ENCODE results near the gene PFN4.
A peak's percentile ranks its signal among the peaks of the same experiment; 100 is the strongest.

Gene PFN4

GRCh38 chr2:24104906-24105305 is 18.2 kb downstream of the PFN4 start:
- Histone ChIP-seq H3K4me2 (ENCODE audit: low read length) (peak overlapping the region; percentile 44), H4K20me1 (ENCODE audit: control insufficient read depth, insufficient read depth, low read depth, low read length) (no peaks in the 10 kb centered on the region), H3K9me2 (replicated peaks; ENCODE audit: control insufficient read depth, low read length) (no peaks in the 10 kb centered on the region), H3K9me3 (ENCODE audit: control insufficient read depth, insufficient read depth, low read length) (0 out of 2 replicates have a peak, but pooled peaks cover 4% of the 10 kb centered on the region), H3K4me3 (ENCODE audit: low read length) (peak overlapping the region; percentile 18; the same call in 1 of the 2 replicates), H3K4me1 (ENCODE audit: control insufficient read depth, low read length) (peaks cover 22% of the 10 kb centered on the region), H3K36me3 (ENCODE audit: control insufficient read depth, low read length) (no peaks in the 10 kb centered on the region), H3K27me3 (ENCODE audit: control insufficient read depth, low read length) (no peaks in the 10 kb centered on the region), H3K79me2 (ENCODE audit: control insufficient read depth, low read length) (no peaks in the 10 kb centered on the region), H3K27ac (ENCODE audit: low read depth, low read length) (no peak overlapping the region), H3F3A (ENCODE audit: control insufficient read depth, insufficient read depth) (no peaks in the 10 kb centered on the region)
- TF ChIP-seq CTCF (IDR thresholded peaks at IDR 0.05; ENCODE audit: low read depth, low read length, poor library complexity, severe bottlenecking), result no peak
- no peak for TF ChIP-seq EZH2phosphoT487 (IDR thresholded peaks at IDR 0.05; ENCODE audit: borderline replicate concordance, low read length)

- Histone ChIP-seq H3F3A (ENCODE audit: control insufficient read depth, insufficient read depth) (no peaks in the 10 kb centered on the region), H3K9me3 (ENCODE audit: control insufficient read depth, insufficient read depth, low read length) (0 out of 2 replicates have a peak, but pooled peaks cover 4% of the 10 kb centered on the region), H3K27ac (ENCODE audit: low read depth, low read length) (no peak overlapping the region), H3K27me3 (ENCODE audit: control insufficient read depth, low read length) (no peaks in the 10 kb centered on the region), H3K36me3 (ENCODE audit: control insufficient read depth, low read length) (no peaks in the 10 kb centered on the region), H4K20me1 (ENCODE audit: control insufficient read depth, insufficient read depth, low read depth, low read length) (no peaks in the 10 kb centered on the region), H3K4me2 (ENCODE audit: low read length) (peak overlapping the region; percentile 44), H3K9me2 (replicated peaks; ENCODE audit: control insufficient read depth, low read length) (no peaks in the 10 kb centered on the region), H3K4me3 (ENCODE audit: low read length) (peak overlapping the region; percentile 18; the same call in 1 of the 2 replicates), H3K4me1 (ENCODE audit: control insufficient read depth, low read length) (peaks cover 22% of the 10 kb centered on the region), H3K79me2 (ENCODE audit: control insufficient read depth, low read length) (no peaks in the 10 kb centered on the region)
- no peak for TF ChIP-seq CTCF (IDR thresholded peaks at IDR 0.05; ENCODE audit: low read depth, low read length, poor library complexity, severe bottlenecking)
- TF ChIP-seq EZH2phosphoT487 (IDR thresholded peaks at IDR 0.05; ENCODE audit: borderline replicate concordance, low read length), result no peak
Measured at GRCh38 chr2:24104110-24104650, 19.0 kb downstream of the PFN4 start.

GRCh38 chr2:24102677-24103076 is 20.5 kb downstream of the PFN4 start:
- Histone ChIP-seq H3K9me3 (ENCODE audit: control insufficient read depth, insufficient read depth, low read length) (0 out of 2 replicates have a peak, but pooled peaks cover 4% of the 10 kb centered on the region), H3K9me2 (replicated peaks; ENCODE audit: control insufficient read depth, low read length) (no peaks in the 10 kb centered on the region), H3K27ac (ENCODE audit: low read depth, low read length) (no peak overlapping the region), H3K79me2 (ENCODE audit: control insufficient read depth, low read length) (no peaks in the 10 kb centered on the region), H4K20me1 (ENCODE audit: control insufficient read depth, insufficient read depth, low read depth, low read length) (no peaks in the 10 kb centered on the region), H3F3A (ENCODE audit: control insufficient read depth, insufficient read depth) (no peaks in the 10 kb centered on the region), H3K36me3 (ENCODE audit: control insufficient read depth, low read length) (no peaks in the 10 kb centered on the region), H3K4me3 (ENCODE audit: low read length) (no peak overlapping the region), H3K27me3 (ENCODE audit: control insufficient read depth, low read length) (no peaks in the 10 kb centered on the region), H3K4me1 (ENCODE audit: control insufficient read depth, low read length) (peaks cover 22% of the 10 kb centered on the region), H3K4me2 (ENCODE audit: low read length) (no peak overlapping the region)
- TF ChIP-seq EZH2phosphoT487 (IDR thresholded peaks at IDR 0.05; ENCODE audit: borderline replicate concordance, low read length), result no peak
- TF ChIP-seq CTCF (IDR thresholded peaks at IDR 0.05; ENCODE audit: low read depth, low read length, poor library complexity, severe bottlenecking), result no peak
